WTC11 (cell line): ENCODE data around the gene THUMPD1. TPM values are rescaled to one million over a fixed set of nuclear protein-coding genes. Genes with fewer than 3 reads are reported as not detected.

Experiments
- ATAC-seq: fragments of 200-7000 bp; cut with Tn5 transposase; 2 replicates; pipeline ENCODE4 v1.10.0; 2021; ENCODE audit warnings: mild to moderate bottlenecking, moderate library complexity
- CTCF ChIA-PET: fragments of 300-600 bp; sonication (Branson Sonifier 250); formaldehyde crosslinking; loops from one replicate; lab custom pipeline; 2021; ENCODE audit warnings: antibody characterized with exemption; lab: Charles Lee
- POLR2A ChIA-PET: fragments of 350-600 bp; sonication (Branson Sonifier 250); formaldehyde crosslinking; loops from one replicate; lab custom pipeline; 2021; ENCODE audit warnings: antibody characterized with exemption; lab: Charles Lee
- DNase-seq: peaks from one replicate; pipeline ENCODE4 v3.0.0; 2021; ENCODE audit warnings: low spot score
- H3K27ac Mint-ChIP-seq: 2 replicates; pipeline ENCODE4 v1.8.0; 2021; ENCODE audit warnings: mixed read lengths
- H3K27me3 Mint-ChIP-seq: 2 replicates; pipeline ENCODE4 v1.8.0; 2021; ENCODE audit warnings: low read depth, mild to moderate bottlenecking, moderate library complexity, mixed read lengths
- H3K36me3 Mint-ChIP-seq: 2 replicates; pipeline ENCODE4 v1.8.0; 2021; ENCODE audit warnings: mixed read lengths
- H3K4me1 Mint-ChIP-seq: 2 replicates; pipeline ENCODE4 v1.8.0; 2022; ENCODE audit warnings: mixed read lengths
- H3K4me3 Mint-ChIP-seq: 2 replicates; pipeline ENCODE4 v1.8.0; 2021; ENCODE audit warnings: mild to moderate bottlenecking, moderate library complexity, mixed read lengths
- H3K9me3 Mint-ChIP-seq: 2 replicates; pipeline ENCODE4 v1.8.0; 2021; ENCODE audit warnings: mixed read lengths
- AFF4 ChIP-seq: sonication (generic); formaldehyde crosslinking; IDR thresholded peaks from 2 replicates; pipeline ENCODE4 v1.8.1; 2023; ENCODE audit warnings: mild to moderate bottlenecking, missing genetic modification reagents, borderline replicate concordance
- AR ChIP-seq: fragments of 250-450 bp; sonication (Bioruptor Pico); IDR thresholded peaks from 2 replicates; pipeline ENCODE4 v1.9.0; 2021; ENCODE audit warnings: mild to moderate bottlenecking
- ARID4B ChIP-seq: sonication (generic); formaldehyde crosslinking; IDR thresholded peaks from 2 replicates; pipeline ENCODE4 v1.8.0; 2023; ENCODE audit warnings: missing genetic modification reagents, mild to moderate bottlenecking, borderline replicate concordance
- CBFB ChIP-seq: sonication (generic); formaldehyde crosslinking; IDR thresholded peaks from 2 replicates; pipeline ENCODE4 v1.8.1; 2022; ENCODE audit warnings: mild to moderate bottlenecking, low read depth, missing genetic modification reagents
- CREB1 ChIP-seq: sonication (generic); formaldehyde crosslinking; IDR thresholded peaks from 2 replicates; pipeline ENCODE4 v1.8.0; 2023; ENCODE audit warnings: mild to moderate bottlenecking, missing genetic modification reagents
- E2F5 ChIP-seq: sonication (generic); formaldehyde crosslinking; IDR thresholded peaks from 2 replicates; pipeline ENCODE4 v1.8.1; 2022; ENCODE audit warnings: mild to moderate bottlenecking, moderate library complexity, missing genetic modification reagents
- EMX1 ChIP-seq: fragments of 250-450 bp; sonication (Bioruptor Pico); IDR thresholded peaks from 2 replicates; pipeline ENCODE4 v1.8.0; 2021; ENCODE audit warnings: mild to moderate bottlenecking
- GABPB1 ChIP-seq: sonication (generic); formaldehyde crosslinking; IDR thresholded peaks from 2 replicates; pipeline ENCODE4 v1.8.1; 2023; ENCODE audit warnings: mild to moderate bottlenecking, missing genetic modification reagents
- NFATC4 ChIP-seq: fragments of 250-450 bp; sonication (Bioruptor Pico); IDR thresholded peaks from 2 replicates; pipeline ENCODE4 v1.9.0; 2021; ENCODE audit warnings: mild to moderate bottlenecking
- RELA ChIP-seq: sonication (generic); formaldehyde crosslinking; IDR thresholded peaks from 2 replicates; pipeline ENCODE4 v1.8.1; 2022; ENCODE audit warnings: missing genetic modification reagents, mild to moderate bottlenecking, borderline replicate concordance
- SMAD4 ChIP-seq: sonication (generic); formaldehyde crosslinking; IDR thresholded peaks from 2 replicates; pipeline ENCODE4 v1.8.0; 2022; ENCODE audit warnings: mild to moderate bottlenecking, missing genetic modification reagents
- TEAD1 ChIP-seq: sonication (generic); formaldehyde crosslinking; IDR thresholded peaks from 2 replicates; pipeline ENCODE4 v1.8.0; 2022; ENCODE audit warnings: mild to moderate bottlenecking, missing genetic modification reagents
- ZBTB21 ChIP-seq: sonication (generic); formaldehyde crosslinking; IDR thresholded peaks from 2 replicates; pipeline ENCODE4 v1.8.1; 2023; ENCODE audit warnings: mild to moderate bottlenecking, missing genetic modification reagents, borderline replicate concordance
- ZBTB43 ChIP-seq: sonication (generic); formaldehyde crosslinking; IDR thresholded peaks from 2 replicates; pipeline ENCODE4 v1.8.1; 2023; ENCODE audit warnings: mild to moderate bottlenecking, missing genetic modification reagents
- ZNF281 ChIP-seq: sonication (generic); formaldehyde crosslinking; IDR thresholded peaks from 2 replicates; pipeline ENCODE4 v1.8.0; 2023; ENCODE audit warnings: mild to moderate bottlenecking, missing genetic modification reagents
- total RNA-seq: library from RNA; stranded (reverse); gene quantifications from 3 replicates; pipeline ENCODE4 v1.2.3, GENCODE V29; 2021

THUMPD1 gene
- total RNA-seq, 1 experiment from 2014 or later, result 48.5 TPM

GRCh38 chr16:20767577-20767976, 26.0 kb upstream of the THUMPD1 start:
- no peaks in the 10 kb centered on the region for H3K27me3 Mint-ChIP-seq
- H3K4me1 Mint-ChIP-seq, result peaks cover 18% of the 10 kb centered on the region
- ATAC-seq, result no peak

GRCh38 chr16:20766294-20766693, 24.7 kb upstream of the THUMPD1 start:
- peaks cover 6% of the 10 kb centered on the region; the same call in 1 of the 2 replicates for H3K36me3 Mint-ChIP-seq
- H3K27me3 Mint-ChIP-seq, result peaks cover 5% of the 10 kb centered on the region
- no peak overlapping the region for H3K27ac Mint-ChIP-seq
- ChIA-PET CTCF (no interaction called here), POLR2A (no interaction called here)
- peaks cover 17% of the 10 kb centered on the region for H3K9me3 Mint-ChIP-seq
- no peak for DNase-seq
- no peak overlapping the region for H3K4me3 Mint-ChIP-seq
- H3K4me1 Mint-ChIP-seq, result peaks cover 18% of the 10 kb centered on the region
- ATAC-seq, result no peak
- TF ChIP-seq CBFB (CRISPR knock-in tag) (no peak), EMX1 (CRISPR knock-in tag) (no peak), AR (no peak), ZBTB43 (CRISPR knock-in tag) (no peak), AFF4 (CRISPR knock-in tag) (no peak), ZNF281 (CRISPR knock-in tag) (no peak), RELA (CRISPR knock-in tag) (no peak), ZBTB21 (CRISPR knock-in tag) (no peak)

More at GRCh38 chr16:20767577-20767976, 26.0 kb upstream of the THUMPD1 start:
- CTCF ChIA-PET, result no interaction called here
- H3K36me3 Mint-ChIP-seq, result no peaks in the 10 kb centered on the region
- DNase-seq, result no peak
- H3K9me3 Mint-ChIP-seq, result peaks cover 4% of the 10 kb centered on the region
- POLR2A ChIA-PET, result interaction anchor here (0.7 kb wide), 1 partner anchor 1631 kb away, joined by 5 read pairs; no protein-coding TSS in a partner anchor
- TF ChIP-seq ARID4B (CRISPR knock-in tag) (no peak), TEAD1 (CRISPR knock-in tag) (no peak), EMX1 (CRISPR knock-in tag) (no peak), ZBTB21 (CRISPR knock-in tag) (no peak), E2F5 (CRISPR knock-in tag) (no peak), SMAD4 (CRISPR knock-in tag) (no peak), NFATC4 (no peak), CREB1 (CRISPR knock-in tag) (no peak), GABPB1 (CRISPR knock-in tag) (no peak)
- H3K4me3 Mint-ChIP-seq, result no peak overlapping the region
- no peak overlapping the region for H3K27ac Mint-ChIP-seq
